HFFc6 (cell line): Measurements from ENCODE around the gene TREM1. TPM values are rescaled to one million over a fixed set of nuclear protein-coding genes. Genes with fewer than 3 reads are reported as not detected.

ENCODE experiments used
- DNase-seq: peaks from one replicate; pipeline ENCODE4 v3.0.0-alpha.2; 2018
- H3K27ac Mint-ChIP-seq: 2 replicates; pipeline ENCODE4 v1.8.0; 2020; ENCODE audit warnings: mild to moderate bottlenecking, mixed read lengths
- H3K27me3 Mint-ChIP-seq: 2 replicates; pipeline ENCODE4 v1.8.0; 2021; ENCODE audit warnings: mild to moderate bottlenecking, moderate library complexity, mixed read lengths; ENCODE audit not compliant: insufficient read depth
- H3K36me3 Mint-ChIP-seq: 2 replicates; pipeline ENCODE4 v1.8.0; 2021; ENCODE audit warnings: low read depth, mixed read lengths
- H3K4me1 Mint-ChIP-seq: 2 replicates; pipeline ENCODE4 v1.8.0; 2020; ENCODE audit warnings: low read depth, mixed read lengths
- H3K4me3 Mint-ChIP-seq: 2 replicates; pipeline ENCODE4 v1.8.0; 2020; ENCODE audit warnings: mild to moderate bottlenecking, moderate library complexity, mixed read lengths
- H3K9me3 Mint-ChIP-seq: 2 replicates; pipeline ENCODE4 v1.8.0; 2020; ENCODE audit warnings: mild to moderate bottlenecking, mixed read lengths
- CTCF ChIP-seq: fragments of 200-600 bp; sonication (generic); IDR thresholded peaks from 2 replicates; pipeline ENCODE4 v1.5.0; 2021; ENCODE audit warnings: antibody characterized with exemption, mild to moderate bottlenecking
- total RNA-seq, 6 experiments: library from RNA; stranded (reverse); fragmentation: NEBNext Ultra II Directional; extraction: Animal tissue kit (Norgen Biotek cat#: 25700); gene quantifications; 2 replicates in 1 of 6; 3 replicates in 5 of 6; pipeline ENCODE4 v1.2.3, GENCODE V29; 2021

Gene TREM1
- total RNA-seq, 6 experiments from 2014 or later = 0.09 TPM; not detected in 5

GRCh38 chr6:41273714-41274113, 12.8 kb downstream of the TREM1 start:
- Mint-ChIP-seq H3K27me3 (peaks cover 36% of the 10 kb centered on the region), H3K27ac (no peak overlapping the region)

GRCh38 chr6:41272591-41273240, 13.8 kb downstream of the TREM1 start:
- H3K27ac Mint-ChIP-seq = no peak overlapping the region
- peaks cover 36% of the 10 kb centered on the region for H3K27me3 Mint-ChIP-seq
- no peak for DNase-seq
- no peaks in the 10 kb centered on the region for H3K9me3 Mint-ChIP-seq
- H3K36me3 Mint-ChIP-seq = no peaks in the 10 kb centered on the region
- TF ChIP-seq CTCF = no peak
- no peak overlapping the region for H3K4me3 Mint-ChIP-seq
- H3K4me1 Mint-ChIP-seq = no peaks in the 10 kb centered on the region

More at GRCh38 chr6:41273714-41274113, 12.8 kb downstream of the TREM1 start:
- Mint-ChIP-seq H3K36me3 (no peaks in the 10 kb centered on the region), H3K4me3 (no peak overlapping the region), H3K9me3 (no peaks in the 10 kb centered on the region), H3K4me1 (no peaks in the 10 kb centered on the region)
- TF ChIP-seq CTCF = no peak
- DNase-seq = no peak

GRCh38 chr6:41271901-41272395, 14.5 kb downstream of the TREM1 start:
- no peak for DNase-seq
- H3K27me3 Mint-ChIP-seq = peaks cover 29% of the 10 kb centered on the region
- H3K4me3 Mint-ChIP-seq = no peak overlapping the region
- no peak for TF ChIP-seq CTCF
- H3K36me3 Mint-ChIP-seq = no peaks in the 10 kb centered on the region
- no peaks in the 10 kb centered on the region for H3K9me3 Mint-ChIP-seq
- no peaks in the 10 kb centered on the region for H3K4me1 Mint-ChIP-seq
- no peak overlapping the region for H3K27ac Mint-ChIP-seq

GRCh38 chr6:41269716-41270115, 16.8 kb downstream of the TREM1 start:
- TF ChIP-seq CTCF = no peak
- no peaks in the 10 kb centered on the region for H3K4me1 Mint-ChIP-seq
- H3K9me3 Mint-ChIP-seq = no peaks in the 10 kb centered on the region
- no peak overlapping the region for H3K27ac Mint-ChIP-seq
- H3K4me3 Mint-ChIP-seq = no peak overlapping the region
- H3K36me3 Mint-ChIP-seq = no peaks in the 10 kb centered on the region
- H3K27me3 Mint-ChIP-seq = peaks cover 12% of the 10 kb centered on the region
- DNase-seq = no peak

- no peak for TF ChIP-seq CTCF
- Mint-ChIP-seq H3K36me3 (no peaks in the 10 kb centered on the region), H3K27ac (no peak overlapping the region), H3K4me1 (no peaks in the 10 kb centered on the region), H3K9me3 (no peaks in the 10 kb centered on the region), H3K27me3 (peaks cover 12% of the 10 kb centered on the region), H3K4me3 (no peak overlapping the region)
- DNase-seq = no peak
Measured at GRCh38 chr6:41269166-41269565, 17.3 kb downstream of the TREM1 start.
